K562 (cell line): ENCODE results near the gene SLC7A8. TPM values are rescaled to one million over a fixed set of nuclear protein-coding genes. Genes with fewer than 3 reads are reported as not detected.

Source experiments
- COPS2 ChIP-seq: fragments of 450-650 bp; conservative IDR thresholded peaks from 2 replicates; pipeline ENCODE4 v1.6.1; 2016; ENCODE audit warnings: mild to moderate bottlenecking, moderate library complexity
- FOXA3 ChIP-seq, 2 experiments: fragments of 450-650 bp in 1 of 2; sonication (generic) in 1 of 2; formaldehyde crosslinking; IDR thresholded peaks in 1 of 2; conservative IDR thresholded peaks in 1 of 2; 2 replicates each; pipeline versions ENCODE4 v1.4.0 to v1.8.0; 2020 to 2022; ENCODE audit warnings: mild to moderate bottlenecking in 2 of 2, missing genetic modification reagents in 1 of 2
- GATAD2B ChIP-seq: fragments of 450-650 bp; IDR thresholded peaks from 2 replicates; pipeline ENCODE4 v1.6.1; 2017; ENCODE audit warnings: mild to moderate bottlenecking, borderline replicate concordance
- HNRNPH1 ChIP-seq: fragments of 200-400 bp; formaldehyde crosslinking; optimal IDR thresholded peaks from 2 replicates; pipeline ENCODE3; 2017; ENCODE audit warnings: low read depth, mild to moderate bottlenecking, low read length, moderate library complexity
- MED1 ChIP-seq: sonication (generic); formaldehyde crosslinking; IDR thresholded peaks from 2 replicates; pipeline ENCODE4 v1.8.1; 2023; ENCODE audit warnings: missing genetic modification reagents, borderline replicate concordance
- MYC ChIP-seq, 2 experiments: fragments of 250-450 bp in 1 of 2; sonication (Bioruptor Pico) in 1 of 2; IDR thresholded peaks; 2 replicates each; pipeline versions ENCODE4 v1.5.1 to v1.6.1; 2012 to 2021; ENCODE audit warnings: low read depth in 2 of 2, borderline replicate concordance in 1 of 2, improper control_type of control experiment in 1 of 2, low read length in 1 of 2, mild to moderate bottlenecking in 1 of 2, moderate library complexity in 1 of 2
- PHB ChIP-seq: fragments of 250-450 bp; sonication (Bioruptor Pico); IDR thresholded peaks from 2 replicates; pipeline ENCODE4 v1.5.0; 2021
- ZSCAN32 ChIP-seq: fragments of 450-650 bp; formaldehyde crosslinking; IDR thresholded peaks from 2 replicates; pipeline ENCODE4 v1.4.0; 2020; ENCODE audit warnings: mild to moderate bottlenecking, moderate library complexity
- polyA plus RNA-seq, 8 experiments: library from polyadenylated mRNA; depleted of rRNA in 4 of 8; stranded (reverse) in 5 of 8; unstranded in 3 of 8; fragments of >200 nt; fragmentation: Nextera tagmentation in 2 of 8; fragmentation: Illumina TruSeq in 1 of 8; extraction: Ambion mirVana in 2 of 8; extraction: Trizol in 1 of 8; gene quantifications; 2 replicates each; pipeline versions ENCODE4 v1.2.1 to v1.2.3, GENCODE V29; 2011 to 2014; ENCODE audit warnings: inconsistent platforms in 1 of 8, missing spikeins in 1 of 8
- total RNA-seq, 7 experiments: library from RNA; depleted of rRNA in 6 of 7; stranded (reverse); fragments of >200 nt in 6 of 7; fragmentation: Illumina TruSeq in 2 of 7; extraction: Trizol in 2 of 7; gene quantifications; 2 replicates each; pipeline versions ENCODE4 v1.2.1 to v1.2.3, GENCODE V29; 2011 to 2021; ENCODE audit warnings: low replicate concordance in 1 of 7
- TF ChIP-seq, protein P1 (sequence below): fragments of 450-650 bp; IDR thresholded peaks from 2 replicates; pipeline ENCODE4 v1.7.0; 2016; ENCODE audit warnings: borderline replicate concordance
- TF ChIP-seq, protein P2 (sequence below): fragments of 250-450 bp; sonication (Bioruptor Pico); IDR thresholded peaks from 2 replicates; pipeline ENCODE4 v1.5.0; 2021; ENCODE audit warnings: mild to moderate bottlenecking, moderate library complexity
- TF ChIP-seq, protein P3 (sequence below): fragments of 200-600 bp; sonication (generic); IDR thresholded peaks from one replicate; pipeline ENCODE4 v1.6.1; 2012; ENCODE audit warnings: mild to moderate bottlenecking, low read depth, low read length, inconsistent platforms

SLC7A8 gene
- total and polyA plus RNA-seq, 9 of the 15 experiments (the other 6 are each of a cell fraction or from before 2014, with no cell fraction given): 2.0 to 33.0 (median 6.0) TPM

DNA sequence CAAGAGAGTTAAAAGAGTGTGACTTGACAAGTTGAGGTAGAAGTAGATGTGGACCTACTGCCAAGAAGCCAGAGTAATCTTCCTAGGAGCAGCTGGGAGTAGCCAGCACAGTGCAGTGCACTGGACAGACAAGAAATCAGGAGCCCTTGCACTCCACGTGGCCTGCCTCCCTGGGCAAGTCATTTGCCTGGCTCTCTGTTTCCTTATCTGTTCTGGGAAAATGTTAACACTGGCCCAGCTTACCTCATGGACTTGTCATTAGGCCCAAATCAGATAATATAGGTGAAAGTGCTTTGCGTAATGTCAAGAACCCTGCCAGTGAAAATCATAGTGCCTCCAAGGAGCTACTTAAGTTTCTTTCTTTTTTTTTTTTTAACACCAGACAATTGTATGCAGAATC is 19.2 kb downstream of the SLC7A8 start (continued):
- no peak for TF ChIP-seq GATAD2B
- TF ChIP-seq, protein P1, sequence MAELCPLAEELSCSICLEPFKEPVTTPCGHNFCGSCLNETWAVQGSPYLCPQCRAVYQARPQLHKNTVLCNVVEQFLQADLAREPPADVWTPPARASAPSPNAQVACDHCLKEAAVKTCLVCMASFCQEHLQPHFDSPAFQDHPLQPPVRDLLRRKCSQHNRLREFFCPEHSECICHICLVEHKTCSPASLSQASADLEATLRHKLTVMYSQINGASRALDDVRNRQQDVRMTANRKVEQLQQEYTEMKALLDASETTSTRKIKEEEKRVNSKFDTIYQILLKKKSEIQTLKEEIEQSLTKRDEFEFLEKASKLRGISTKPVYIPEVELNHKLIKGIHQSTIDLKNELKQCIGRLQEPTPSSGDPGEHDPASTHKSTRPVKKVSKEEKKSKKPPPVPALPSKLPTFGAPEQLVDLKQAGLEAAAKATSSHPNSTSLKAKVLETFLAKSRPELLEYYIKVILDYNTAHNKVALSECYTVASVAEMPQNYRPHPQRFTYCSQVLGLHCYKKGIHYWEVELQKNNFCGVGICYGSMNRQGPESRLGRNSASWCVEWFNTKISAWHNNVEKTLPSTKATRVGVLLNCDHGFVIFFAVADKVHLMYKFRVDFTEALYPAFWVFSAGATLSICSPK: no peak
- TF ChIP-seq COPS2: no peak
- TF ChIP-seq, protein P2, sequence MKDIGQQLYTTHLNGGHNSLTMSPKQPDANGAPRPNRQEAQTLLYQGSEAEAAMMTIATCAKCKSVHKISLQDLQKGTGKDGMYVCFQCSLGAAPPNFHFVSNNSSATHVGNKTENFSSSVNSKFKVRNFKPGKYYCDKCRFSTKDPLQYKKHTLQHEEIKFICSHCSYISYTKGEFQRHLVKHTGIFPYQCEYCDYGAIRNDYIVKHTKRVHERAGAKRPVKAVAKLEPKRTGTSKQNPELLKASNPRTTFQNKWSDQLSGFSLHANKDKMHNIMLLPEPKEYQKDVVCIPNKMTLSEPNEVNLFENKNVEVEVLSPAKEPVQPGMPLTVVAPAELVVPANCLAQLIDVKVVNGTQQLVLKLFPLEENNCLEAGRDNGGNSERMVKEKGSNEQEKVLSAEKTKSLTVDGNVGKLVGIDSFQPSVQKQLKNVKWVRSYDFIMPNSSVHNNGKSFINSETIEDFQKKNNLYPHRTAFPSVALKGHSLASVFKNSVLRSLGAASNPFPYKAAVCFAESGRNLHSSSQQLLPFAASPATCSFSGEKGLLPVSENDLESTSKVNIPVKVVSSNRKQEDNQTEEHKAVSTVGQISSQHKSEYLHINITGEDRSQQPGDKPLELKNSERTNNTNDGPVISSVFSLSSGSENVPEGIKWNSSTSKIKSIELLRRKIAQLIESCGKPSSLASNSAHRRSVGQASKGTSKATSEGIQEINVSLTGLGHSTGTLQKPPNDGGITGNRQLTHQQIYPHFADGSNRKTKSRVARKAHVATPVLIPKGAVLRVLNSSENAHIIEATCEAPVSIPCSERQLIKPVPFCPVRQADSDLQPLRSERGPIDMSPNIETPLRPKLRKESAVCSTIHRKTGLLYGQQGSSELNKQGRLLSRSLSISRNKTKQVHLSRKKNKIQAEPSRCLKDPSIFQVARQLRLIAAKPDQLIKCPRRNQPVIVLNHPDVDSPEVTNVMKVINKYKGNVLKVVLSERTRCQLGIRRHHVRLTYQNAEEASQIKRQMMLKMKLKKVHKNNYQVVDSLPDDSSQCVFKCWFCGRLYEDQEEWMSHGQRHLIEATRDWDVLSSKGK (CRISPR knock-in tag): no peak
- no peak for TF ChIP-seq FOXA3 (CRISPR knock-in tag; conservative IDR thresholded peaks at IDR 0.05 in 1 of 2, IDR thresholded peaks at IDR 0.05 in 1 of 2)
- no peak for TF ChIP-seq HNRNPH1
- no peak for TF ChIP-seq MED1
- TF ChIP-seq, protein P3, sequence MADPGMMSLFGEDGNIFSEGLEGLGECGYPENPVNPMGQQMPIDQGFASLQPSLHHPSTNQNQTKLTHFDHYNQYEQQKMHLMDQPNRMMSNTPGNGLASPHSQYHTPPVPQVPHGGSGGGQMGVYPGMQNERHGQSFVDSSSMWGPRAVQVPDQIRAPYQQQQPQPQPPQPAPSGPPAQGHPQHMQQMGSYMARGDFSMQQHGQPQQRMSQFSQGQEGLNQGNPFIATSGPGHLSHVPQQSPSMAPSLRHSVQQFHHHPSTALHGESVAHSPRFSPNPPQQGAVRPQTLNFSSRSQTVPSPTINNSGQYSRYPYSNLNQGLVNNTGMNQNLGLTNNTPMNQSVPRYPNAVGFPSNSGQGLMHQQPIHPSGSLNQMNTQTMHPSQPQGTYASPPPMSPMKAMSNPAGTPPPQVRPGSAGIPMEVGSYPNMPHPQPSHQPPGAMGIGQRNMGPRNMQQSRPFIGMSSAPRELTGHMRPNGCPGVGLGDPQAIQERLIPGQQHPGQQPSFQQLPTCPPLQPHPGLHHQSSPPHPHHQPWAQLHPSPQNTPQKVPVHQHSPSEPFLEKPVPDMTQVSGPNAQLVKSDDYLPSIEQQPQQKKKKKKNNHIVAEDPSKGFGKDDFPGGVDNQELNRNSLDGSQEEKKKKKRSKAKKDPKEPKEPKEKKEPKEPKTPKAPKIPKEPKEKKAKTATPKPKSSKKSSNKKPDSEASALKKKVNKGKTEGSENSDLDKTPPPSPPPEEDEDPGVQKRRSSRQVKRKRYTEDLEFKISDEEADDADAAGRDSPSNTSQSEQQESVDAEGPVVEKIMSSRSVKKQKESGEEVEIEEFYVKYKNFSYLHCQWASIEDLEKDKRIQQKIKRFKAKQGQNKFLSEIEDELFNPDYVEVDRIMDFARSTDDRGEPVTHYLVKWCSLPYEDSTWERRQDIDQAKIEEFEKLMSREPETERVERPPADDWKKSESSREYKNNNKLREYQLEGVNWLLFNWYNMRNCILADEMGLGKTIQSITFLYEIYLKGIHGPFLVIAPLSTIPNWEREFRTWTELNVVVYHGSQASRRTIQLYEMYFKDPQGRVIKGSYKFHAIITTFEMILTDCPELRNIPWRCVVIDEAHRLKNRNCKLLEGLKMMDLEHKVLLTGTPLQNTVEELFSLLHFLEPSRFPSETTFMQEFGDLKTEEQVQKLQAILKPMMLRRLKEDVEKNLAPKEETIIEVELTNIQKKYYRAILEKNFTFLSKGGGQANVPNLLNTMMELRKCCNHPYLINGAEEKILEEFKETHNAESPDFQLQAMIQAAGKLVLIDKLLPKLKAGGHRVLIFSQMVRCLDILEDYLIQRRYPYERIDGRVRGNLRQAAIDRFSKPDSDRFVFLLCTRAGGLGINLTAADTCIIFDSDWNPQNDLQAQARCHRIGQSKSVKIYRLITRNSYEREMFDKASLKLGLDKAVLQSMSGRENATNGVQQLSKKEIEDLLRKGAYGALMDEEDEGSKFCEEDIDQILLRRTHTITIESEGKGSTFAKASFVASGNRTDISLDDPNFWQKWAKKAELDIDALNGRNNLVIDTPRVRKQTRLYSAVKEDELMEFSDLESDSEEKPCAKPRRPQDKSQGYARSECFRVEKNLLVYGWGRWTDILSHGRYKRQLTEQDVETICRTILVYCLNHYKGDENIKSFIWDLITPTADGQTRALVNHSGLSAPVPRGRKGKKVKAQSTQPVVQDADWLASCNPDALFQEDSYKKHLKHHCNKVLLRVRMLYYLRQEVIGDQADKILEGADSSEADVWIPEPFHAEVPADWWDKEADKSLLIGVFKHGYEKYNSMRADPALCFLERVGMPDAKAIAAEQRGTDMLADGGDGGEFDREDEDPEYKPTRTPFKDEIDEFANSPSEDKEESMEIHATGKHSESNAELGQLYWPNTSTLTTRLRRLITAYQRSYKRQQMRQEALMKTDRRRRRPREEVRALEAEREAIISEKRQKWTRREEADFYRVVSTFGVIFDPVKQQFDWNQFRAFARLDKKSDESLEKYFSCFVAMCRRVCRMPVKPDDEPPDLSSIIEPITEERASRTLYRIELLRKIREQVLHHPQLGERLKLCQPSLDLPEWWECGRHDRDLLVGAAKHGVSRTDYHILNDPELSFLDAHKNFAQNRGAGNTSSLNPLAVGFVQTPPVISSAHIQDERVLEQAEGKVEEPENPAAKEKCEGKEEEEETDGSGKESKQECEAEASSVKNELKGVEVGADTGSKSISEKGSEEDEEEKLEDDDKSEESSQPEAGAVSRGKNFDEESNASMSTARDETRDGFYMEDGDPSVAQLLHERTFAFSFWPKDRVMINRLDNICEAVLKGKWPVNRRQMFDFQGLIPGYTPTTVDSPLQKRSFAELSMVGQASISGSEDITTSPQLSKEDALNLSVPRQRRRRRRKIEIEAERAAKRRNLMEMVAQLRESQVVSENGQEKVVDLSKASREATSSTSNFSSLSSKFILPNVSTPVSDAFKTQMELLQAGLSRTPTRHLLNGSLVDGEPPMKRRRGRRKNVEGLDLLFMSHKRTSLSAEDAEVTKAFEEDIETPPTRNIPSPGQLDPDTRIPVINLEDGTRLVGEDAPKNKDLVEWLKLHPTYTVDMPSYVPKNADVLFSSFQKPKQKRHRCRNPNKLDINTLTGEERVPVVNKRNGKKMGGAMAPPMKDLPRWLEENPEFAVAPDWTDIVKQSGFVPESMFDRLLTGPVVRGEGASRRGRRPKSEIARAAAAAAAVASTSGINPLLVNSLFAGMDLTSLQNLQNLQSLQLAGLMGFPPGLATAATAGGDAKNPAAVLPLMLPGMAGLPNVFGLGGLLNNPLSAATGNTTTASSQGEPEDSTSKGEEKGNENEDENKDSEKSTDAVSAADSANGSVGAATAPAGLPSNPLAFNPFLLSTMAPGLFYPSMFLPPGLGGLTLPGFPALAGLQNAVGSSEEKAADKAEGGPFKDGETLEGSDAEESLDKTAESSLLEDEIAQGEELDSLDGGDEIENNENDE: no peak
- TF ChIP-seq ZSCAN32 (CRISPR knock-in tag): no peak
- TF ChIP-seq MYC (IDR thresholded peaks at IDR 0.05; ENCODE audit: low read depth, low read length): peak; percentile 97
- 0 out of 2 replicates have a peak, but pooled peaks have one; percentile 34 for TF ChIP-seq MYC (CRISPR knock-in tag; IDR thresholded peaks at IDR 0.05; ENCODE audit: borderline replicate concordance, low read depth)
- no peak for TF ChIP-seq PHB (CRISPR knock-in tag)
